ENCODE data around the gene ZXDA.

ZXDA gene

GRCh38 chrX:57904176-57904880, 5.9 kb downstream of the ZXDA start:
- no peak for DNase-seq (ENCODE audit: low read depth)
- H3K4me3 ChIP-seq (ENCODE audit: low read depth, low read length), result no peak overlapping the region
- in situ Hi-C loops (cut with HindIII; ENCODE audit: low sequenced_read_pairs), result no loop called here
- no peak for TF ChIP-seq CTCF (IDR thresholded peaks at IDR 0.05; ENCODE audit: low read depth, low read length, missing control alignments)

DNA sequence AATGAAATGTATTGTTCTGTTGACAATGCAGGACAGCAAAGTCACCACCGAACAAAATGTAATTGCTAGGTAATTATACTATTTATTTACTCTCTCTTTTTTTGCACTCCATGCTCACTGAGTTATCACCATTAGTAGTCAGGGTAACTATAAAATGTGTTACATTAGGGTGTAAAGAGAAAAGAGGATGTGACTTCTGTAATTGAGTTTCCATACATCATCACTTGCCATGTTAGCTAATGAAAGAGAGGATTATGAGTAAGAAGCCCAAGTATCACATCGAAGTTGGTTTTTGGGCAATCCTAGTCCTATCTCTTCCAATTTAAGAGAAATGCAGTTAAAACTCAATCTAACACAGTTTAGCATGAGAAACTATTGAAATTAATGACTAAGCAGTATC, 7.6 kb downstream of the ZXDA start:
- no peak overlapping the region for H3K4me3 ChIP-seq (ENCODE audit: low read depth, low read length)
- in situ Hi-C loops (cut with HindIII; ENCODE audit: low sequenced_read_pairs), result no loop called here
- TF ChIP-seq CTCF (IDR thresholded peaks at IDR 0.05; ENCODE audit: low read depth, low read length, missing control alignments), result no peak
- DNase-seq (ENCODE audit: low read depth), result no peak

- in situ Hi-C loops (cut with HindIII; ENCODE audit: low sequenced_read_pairs), result no loop called here
Observed at GRCh38 chrX:57901466-57901865, 8.8 kb downstream of the ZXDA start.

DNA sequence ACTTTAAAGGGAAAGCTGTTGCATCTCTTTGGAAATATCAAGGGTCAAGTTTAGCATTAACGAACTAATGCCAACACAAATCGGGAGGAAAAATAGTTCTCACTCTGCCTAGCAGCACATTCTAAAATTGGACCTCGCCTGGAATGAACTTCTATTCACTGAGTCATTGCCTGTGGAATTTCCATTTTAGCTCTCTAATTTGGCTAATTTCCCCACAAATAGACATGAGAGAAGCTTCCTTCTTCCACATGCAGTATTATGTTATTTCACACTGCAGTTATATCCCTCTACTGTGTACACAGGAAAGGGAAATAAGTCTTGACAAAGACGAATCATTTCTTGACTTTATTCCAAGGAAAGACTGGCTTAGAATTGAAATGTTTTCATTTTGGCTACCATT, 9.3 kb downstream of the ZXDA start:
- no peak for TF ChIP-seq CTCF (IDR thresholded peaks at IDR 0.05; ENCODE audit: low read depth, low read length, missing control alignments)
- DNase-seq (ENCODE audit: low read depth), result peak; percentile 15
- no peak overlapping the region for H3K4me3 ChIP-seq (ENCODE audit: low read depth, low read length)
- in situ Hi-C loops (cut with HindIII; ENCODE audit: low sequenced_read_pairs), result no loop called here

More at GRCh38 chrX:57901466-57901865, 8.8 kb downstream of the ZXDA start:
- DNase-seq (ENCODE audit: low read depth), result no peak
- no peak for TF ChIP-seq CTCF (IDR thresholded peaks at IDR 0.05; ENCODE audit: low read depth, low read length, missing control alignments)
- H3K4me3 ChIP-seq (ENCODE audit: low read depth, low read length), result no peak overlapping the region

DNA sequence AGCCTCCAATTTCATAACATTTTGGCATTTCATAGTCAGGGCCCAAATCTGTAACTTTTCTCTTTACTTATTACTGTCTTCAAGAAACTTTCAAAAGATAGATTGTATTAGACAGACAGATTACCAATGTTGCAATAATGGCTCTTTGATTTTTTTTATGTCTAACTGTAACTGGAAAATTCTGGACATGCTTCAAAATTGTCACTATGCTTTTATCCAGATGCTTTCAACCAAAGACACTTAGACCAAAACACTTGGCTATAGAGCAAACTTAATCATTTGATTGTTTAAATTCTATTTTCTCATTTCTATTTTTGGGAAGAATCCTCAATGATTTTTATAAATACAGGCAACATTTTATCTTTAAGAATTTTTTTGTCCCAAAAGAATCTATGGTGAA, 10.4 kb downstream of the ZXDA start:
- H3K4me3 ChIP-seq (ENCODE audit: low read depth, low read length), result no peak overlapping the region
- in situ Hi-C loops (cut with HindIII; ENCODE audit: low sequenced_read_pairs), result no loop called here
- TF ChIP-seq CTCF (IDR thresholded peaks at IDR 0.05; ENCODE audit: low read depth, low read length, missing control alignments), result no peak
- DNase-seq (ENCODE audit: low read depth), result no peak

DNA sequence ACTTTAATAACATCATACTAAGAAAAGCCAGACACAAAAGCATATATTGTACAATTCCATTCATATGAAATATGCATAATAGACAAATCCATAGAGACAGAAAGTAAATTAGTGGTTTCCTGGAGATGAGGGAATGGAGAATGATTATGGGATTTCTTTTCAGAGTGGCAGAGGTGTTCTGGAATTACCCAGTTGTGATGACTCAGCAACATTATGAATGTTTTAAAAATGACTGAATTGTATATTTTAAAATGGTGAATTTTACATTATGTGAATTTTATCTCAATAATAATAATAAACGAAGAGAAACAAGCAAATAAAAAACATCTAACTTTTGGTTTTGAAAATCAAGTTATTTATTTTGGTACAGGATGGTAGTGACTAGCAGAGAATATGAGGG, 11.2 kb downstream of the ZXDA start:
- no peak for TF ChIP-seq CTCF (IDR thresholded peaks at IDR 0.05; ENCODE audit: low read depth, low read length, missing control alignments)
- in situ Hi-C loops (cut with HindIII; ENCODE audit: low sequenced_read_pairs), result no loop called here
- DNase-seq (ENCODE audit: low read depth), result no peak
- no peak overlapping the region for H3K4me3 ChIP-seq (ENCODE audit: low read depth, low read length)

Data from astrocyte of the cerebellum (primary cell).